Sigmoid colon (tissue), 6 donors: ENCODE measurements around the gene SORL1-AS1.

Experiments used
- DNase-seq: peaks from one replicate; pipeline ENCODE4 v3.0.0-alpha.2; 2019
- H3K27ac ChIP-seq, 4 donors: fragments of 200-600 bp; sonication (generic); one replicate each; pipeline ENCODE4 v1.5.1; 2016 to 2019; ENCODE audit warnings: mild to moderate bottlenecking in 1 of 4
- H3K27me3 ChIP-seq, 3 donors: fragments of 200-600 bp; sonication (generic); one replicate each; pipeline ENCODE4 v1.5.1; 2019; ENCODE audit warnings: mild to moderate bottlenecking in 1 of 3
- H3K36me3 ChIP-seq, 4 donors: fragments of 200-600 bp; sonication (generic); one replicate each; pipeline ENCODE4 v1.5.1; 2016 to 2019
- H3K4me1 ChIP-seq, 4 donors: fragments of 200-600 bp; sonication (generic); one replicate each; pipeline ENCODE4 v1.5.1; 2017 to 2019
- H3K4me3 ChIP-seq, 4 donors: fragments of 200-600 bp; sonication (generic); one replicate each; pipeline ENCODE4 v1.5.1; 2017 to 2019; ENCODE audit warnings: mild to moderate bottlenecking in 2 of 4, moderate library complexity in 1 of 4
- H3K9me3 ChIP-seq, 4 donors: fragments of 200-600 bp in 3 of 4; sonication (generic) in 3 of 4; one replicate each; pipeline versions ENCODE4 v1.5.1 to v1.6.1; 2013 to 2019
- EP300 ChIP-seq, 4 donors: sonication (generic); formaldehyde crosslinking; IDR thresholded peaks; one replicate each; pipeline ENCODE4 v1.6.1; 2017; ENCODE audit warnings: antibody characterized with exemption in 4 of 4
- POLR2A ChIP-seq, 2 donors: fragments of 450-650 bp; IDR thresholded peaks; one replicate each; pipeline ENCODE4 v1.6.1; 2016; ENCODE audit warnings: antibody characterized with exemption in 2 of 2, mild to moderate bottlenecking in 2 of 2, moderate library complexity in 2 of 2
- POLR2AphosphoS5 ChIP-seq, 4 donors: sonication (generic); formaldehyde crosslinking; IDR thresholded peaks; one replicate each; pipeline ENCODE4 v1.6.1; 2017; ENCODE audit warnings: antibody characterized with exemption in 4 of 4
- WGBS, 2 donors: extraction: QIAGEN DNeasy Blood & Tissue Kit; methylation state at CpG; one replicate each; pipeline ENCODE4 v1.1.7; 2013; 5-methylcytosine and 5-hydroxymethylcytosine counted together
- intact Hi-C: fragments of 100-400 bp; cut with DNase I; formaldehyde crosslinking; loops from one replicate; pipeline ENCODE4 v1.15.1; 2023
- TF ChIP-seq, protein P1 (sequence below), 4 experiments: fragments of 450-650 bp in 3 of 4; fragments of 200-600 bp in 1 of 4; IDR thresholded peaks; one replicate each; pipeline ENCODE4 v1.5.1; 2016 to 2019; ENCODE audit warnings: antibody characterized with exemption in 4 of 4, mild to moderate bottlenecking in 3 of 4, moderate library complexity in 2 of 4
- donor health status: healthy with polysubstance abuse.
- donor health status: healthy.

SORL1-AS1 gene

DNA sequence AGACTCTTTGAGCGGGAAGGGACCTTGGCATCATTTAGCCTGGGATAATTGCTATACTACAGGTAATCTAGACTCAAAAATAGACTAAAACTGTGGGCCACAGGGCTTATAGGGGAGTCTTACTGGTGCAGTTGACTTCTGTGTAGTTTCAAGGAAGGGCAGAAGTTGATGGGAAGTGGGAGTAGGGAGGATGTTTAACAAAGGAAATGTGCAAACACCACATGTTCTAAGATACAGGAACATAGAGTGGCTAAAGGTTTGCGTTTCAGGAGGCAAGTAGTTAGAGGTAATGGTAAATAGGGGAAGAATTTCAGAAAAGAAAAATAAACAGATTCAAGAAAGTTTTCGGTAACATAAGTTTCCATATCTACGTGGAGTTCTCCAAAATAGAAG lies 15.1 kb downstream of the SORL1-AS1 start:
- H3K4me1 ChIP-seq, result no peaks in the 10 kb centered on the region
- DNase-seq, result no peak
- H3K27ac ChIP-seq, result no peak overlapping the region
- H3K27me3 ChIP-seq, result no peaks in the 10 kb centered on the region
- H3K4me3 ChIP-seq, result no peak overlapping the region
- TF ChIP-seq POLR2AphosphoS5 (IDR thresholded peaks at IDR 0.05) (no peak), POLR2A (IDR thresholded peaks at IDR 0.05) (no peak)
- 83 to 95% methylated on average over 4 of the region's 4 CpGs for WGBS, 2 donors
- no peaks in the 10 kb centered on the region for H3K36me3 ChIP-seq
- no peaks in the 10 kb centered on the region for H3K9me3 ChIP-seq
- intact Hi-C loops, result no loop called here

DNA sequence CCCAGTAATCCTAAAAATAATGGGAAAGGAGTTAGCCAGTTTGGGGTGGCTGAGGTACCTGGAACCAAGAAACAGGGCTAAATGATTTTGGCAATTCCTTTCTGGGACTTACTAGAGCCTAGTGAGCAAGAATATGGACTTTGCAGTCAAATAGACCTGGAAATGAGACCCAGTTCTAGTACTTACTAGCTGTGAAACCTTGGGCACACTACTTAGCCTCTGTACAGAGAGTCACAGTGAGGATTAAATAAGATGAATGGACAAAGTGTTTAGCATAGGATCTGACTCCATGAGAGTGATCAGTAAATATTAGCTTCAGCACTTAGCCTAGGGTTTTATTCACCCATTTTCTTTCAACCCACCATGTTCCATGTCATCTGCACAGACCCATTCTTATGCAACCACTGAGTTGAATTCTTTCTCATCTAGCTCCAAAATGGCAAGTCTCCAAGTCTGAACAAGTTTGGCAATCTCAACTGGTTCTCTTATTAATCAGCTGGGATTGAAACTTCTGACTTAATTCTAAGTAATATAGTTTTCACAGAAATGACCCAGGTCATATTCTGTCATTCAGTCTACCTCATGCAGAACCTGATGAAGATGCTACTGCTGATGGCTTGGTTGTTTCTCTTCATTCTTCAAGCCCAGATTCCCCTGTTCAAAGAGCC lies 15.6 kb downstream of the SORL1-AS1 start:
- no peak overlapping the region for H3K4me3 ChIP-seq
- no peak overlapping the region for H3K27ac ChIP-seq
- no peaks in the 10 kb centered on the region for H3K36me3 ChIP-seq
- intact Hi-C loops, result no loop called here
- no peak for DNase-seq
- no peaks in the 10 kb centered on the region for H3K4me1 ChIP-seq
- H3K9me3 ChIP-seq, result no peaks in the 10 kb centered on the region
- H3K27me3 ChIP-seq, result no peaks in the 10 kb centered on the region
- TF ChIP-seq EP300 (IDR thresholded peaks at IDR 0.05), result no peak
- TF ChIP-seq, protein P1, sequence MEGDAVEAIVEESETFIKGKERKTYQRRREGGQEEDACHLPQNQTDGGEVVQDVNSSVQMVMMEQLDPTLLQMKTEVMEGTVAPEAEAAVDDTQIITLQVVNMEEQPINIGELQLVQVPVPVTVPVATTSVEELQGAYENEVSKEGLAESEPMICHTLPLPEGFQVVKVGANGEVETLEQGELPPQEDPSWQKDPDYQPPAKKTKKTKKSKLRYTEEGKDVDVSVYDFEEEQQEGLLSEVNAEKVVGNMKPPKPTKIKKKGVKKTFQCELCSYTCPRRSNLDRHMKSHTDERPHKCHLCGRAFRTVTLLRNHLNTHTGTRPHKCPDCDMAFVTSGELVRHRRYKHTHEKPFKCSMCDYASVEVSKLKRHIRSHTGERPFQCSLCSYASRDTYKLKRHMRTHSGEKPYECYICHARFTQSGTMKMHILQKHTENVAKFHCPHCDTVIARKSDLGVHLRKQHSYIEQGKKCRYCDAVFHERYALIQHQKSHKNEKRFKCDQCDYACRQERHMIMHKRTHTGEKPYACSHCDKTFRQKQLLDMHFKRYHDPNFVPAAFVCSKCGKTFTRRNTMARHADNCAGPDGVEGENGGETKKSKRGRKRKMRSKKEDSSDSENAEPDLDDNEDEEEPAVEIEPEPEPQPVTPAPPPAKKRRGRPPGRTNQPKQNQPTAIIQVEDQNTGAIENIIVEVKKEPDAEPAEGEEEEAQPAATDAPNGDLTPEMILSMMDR (IDR thresholded peaks at IDR 0.05), result no peak
- TF ChIP-seq POLR2AphosphoS5 (IDR thresholded peaks at IDR 0.05), result no peak
- no peak for TF ChIP-seq POLR2A (IDR thresholded peaks at IDR 0.05)

DNA sequence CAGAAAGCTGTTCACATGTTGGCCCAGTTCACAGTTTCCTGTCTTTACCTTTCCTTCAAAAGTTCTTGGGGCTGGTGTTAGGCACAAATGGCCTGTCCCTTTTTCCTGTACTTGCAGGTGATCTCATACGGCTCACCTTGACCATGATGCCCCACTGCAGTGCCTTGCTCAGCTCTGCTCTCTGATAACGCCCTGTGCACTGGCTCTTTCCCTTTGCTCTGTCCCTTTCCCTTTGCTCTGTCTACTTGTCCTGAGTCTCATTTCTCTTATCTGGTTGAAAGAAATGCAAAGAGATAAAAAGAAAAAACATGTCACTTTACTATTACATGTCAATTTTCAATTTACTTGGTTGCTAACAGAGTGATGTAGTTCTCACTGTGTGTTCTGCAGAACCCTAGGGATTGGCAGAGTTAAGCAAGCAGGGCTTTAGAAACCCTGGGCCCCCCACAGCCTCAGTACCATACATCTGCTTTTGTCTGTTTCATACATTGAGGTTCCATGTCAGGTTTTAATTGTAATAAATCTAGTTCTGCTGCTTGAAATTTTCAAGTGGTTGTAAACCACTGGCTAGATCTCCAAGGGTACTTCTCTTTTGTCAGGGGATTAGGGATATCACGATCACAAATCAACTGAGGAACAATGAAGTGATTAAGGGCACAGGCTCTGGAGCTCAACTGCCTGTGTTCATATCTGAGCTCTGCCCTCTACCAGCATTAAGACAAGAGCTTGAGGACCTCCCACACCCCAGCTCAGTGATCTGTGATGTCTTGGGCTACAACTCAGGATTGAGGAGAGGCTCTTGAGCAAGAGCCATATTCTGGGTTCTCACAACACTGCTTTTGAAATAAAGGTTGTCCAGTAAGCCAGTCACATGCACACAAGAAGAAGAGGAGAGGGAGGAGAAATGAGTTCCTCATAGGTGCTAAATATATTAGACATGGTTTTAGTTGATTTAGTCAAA lies 16.9 kb downstream of the SORL1-AS1 start:
- Histone ChIP-seq H3K9me3 (no peaks in the 10 kb centered on the region), H3K36me3 (no peaks in the 10 kb centered on the region), H3K4me1 (no peaks in the 10 kb centered on the region), H3K4me3 (no peak overlapping the region), H3K27ac (no peak overlapping the region), H3K27me3 (no peaks in the 10 kb centered on the region)
- no peak for DNase-seq
- TF ChIP-seq, protein P1 (IDR thresholded peaks at IDR 0.05), result no peak
- TF ChIP-seq POLR2AphosphoS5 (IDR thresholded peaks at IDR 0.05), result no peak
- TF ChIP-seq POLR2A (IDR thresholded peaks at IDR 0.05), result no peak
- TF ChIP-seq EP300 (IDR thresholded peaks at IDR 0.05), result no peak
- intact Hi-C loops, result no loop called here
- WGBS, 2 donors, result 89 to 90% methylated on average over 3 of the region's 3 CpGs

DNA sequence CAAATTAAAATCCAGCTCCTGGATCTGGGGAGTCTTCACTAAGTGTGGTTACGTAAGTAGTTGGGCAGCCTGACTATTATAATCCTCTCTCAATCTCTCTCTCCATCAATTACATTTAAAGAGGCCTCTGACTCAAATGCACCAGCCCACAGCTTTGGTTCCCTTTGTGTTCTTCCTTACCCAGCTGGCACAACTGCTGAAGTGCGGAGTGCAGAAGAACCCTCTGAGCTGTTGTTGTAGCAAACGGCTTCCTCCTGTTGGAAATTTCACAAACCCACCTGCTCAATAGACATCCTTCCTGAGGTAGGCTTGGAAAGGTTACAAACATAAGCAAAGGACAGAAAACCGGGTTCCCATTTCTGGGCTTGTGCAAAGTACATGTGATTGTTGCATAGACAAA lies 17.6 kb downstream of the SORL1-AS1 start:
- DNase-seq, result no peak
- intact Hi-C loops, result no loop called here
- Histone ChIP-seq H3K27me3 (no peaks in the 10 kb centered on the region), H3K27ac (no peak overlapping the region), H3K36me3 (no peaks in the 10 kb centered on the region), H3K4me1 (no peaks in the 10 kb centered on the region), H3K4me3 (no peak overlapping the region), H3K9me3 (no peaks in the 10 kb centered on the region)
- TF ChIP-seq, protein P1 (IDR thresholded peaks at IDR 0.05), result no peak
- TF ChIP-seq POLR2AphosphoS5 (IDR thresholded peaks at IDR 0.05) (no peak), POLR2A (IDR thresholded peaks at IDR 0.05) (no peak), EP300 (IDR thresholded peaks at IDR 0.05) (no peak)
- 57 to 86% methylated on average over 4 of the region's 4 CpGs for whole genome bisulfite sequencing, 2 donors

DNA sequence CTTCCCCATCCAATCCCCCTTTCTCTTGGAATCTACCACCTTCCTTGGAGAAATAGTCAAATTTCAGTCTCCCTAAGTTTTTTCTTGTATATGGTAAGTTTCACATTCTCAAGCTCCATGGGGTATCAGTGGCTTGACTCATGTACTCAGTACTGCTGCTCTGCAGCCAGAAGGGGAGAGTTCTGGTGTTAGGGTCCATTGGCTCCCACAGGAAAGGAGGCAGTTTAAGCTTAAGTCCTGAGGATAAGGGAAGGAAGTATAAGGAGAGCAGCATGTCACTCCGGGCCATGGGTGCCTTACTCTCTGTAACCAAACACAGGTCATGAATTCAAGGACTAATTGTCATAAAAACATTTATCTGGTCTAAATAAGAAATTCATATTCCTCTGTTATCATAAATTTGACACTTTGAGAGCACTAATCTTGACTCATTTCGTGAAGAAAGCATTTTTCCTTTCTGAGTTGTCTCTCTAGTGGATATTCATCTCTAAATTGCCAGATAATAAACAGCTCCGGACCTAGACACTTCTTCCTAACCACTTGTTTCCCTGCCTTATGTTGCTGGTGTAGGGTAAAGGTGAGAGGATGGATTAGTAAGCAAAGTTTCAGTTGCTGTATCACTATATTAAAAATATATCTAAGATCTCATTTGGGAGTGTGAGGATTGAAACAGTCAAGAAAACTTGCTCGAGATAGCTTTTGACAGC lies 20.8 kb downstream of the SORL1-AS1 start:
- intact Hi-C loops, result no loop called here
- Histone ChIP-seq H3K4me3 (no peak overlapping the region), H3K27me3 (no peaks in the 10 kb centered on the region), H3K36me3 (no peaks in the 10 kb centered on the region), H3K9me3 (no peaks in the 10 kb centered on the region), H3K4me1 (peaks cover 0 to 5% (median 0%) of the 10 kb centered on the region in 4 donors), H3K27ac (no peak overlapping the region)
- no peak for DNase-seq
- WGBS, 2 donors, result 70 to 77% methylated on average over 4 of the region's 4 CpGs
- TF ChIP-seq POLR2A (IDR thresholded peaks at IDR 0.05), result no peak
- no peak for TF ChIP-seq POLR2AphosphoS5 (IDR thresholded peaks at IDR 0.05)
- TF ChIP-seq, protein P1 (IDR thresholded peaks at IDR 0.05), result no peak
- TF ChIP-seq EP300 (IDR thresholded peaks at IDR 0.05), result no peak
